Measurements from ENCODE around the gene CD160. TPM values are rescaled to one million over a fixed set of nuclear protein-coding genes. Genes with fewer than 3 reads are reported as not detected.
A peak's percentile ranks its signal among the peaks of the same experiment; 100 is the strongest.

The CD160 gene
- total and polyA plus RNA-seq, 8 donors, result 0.42 to 3.2 (median 2.6) TPM

GRCh38 chr1:145730467-145730866 lies 11.2 kb downstream of the CD160 start:
- Histone ChIP-seq H3K4me3 (no peak overlapping the region), H3K36me3 (no peaks in the 10 kb centered on the region), H3K9me3 (no peaks in the 10 kb centered on the region), H3K4me1 (no peaks in the 10 kb centered on the region), H3K27ac (no peak overlapping the region), H3K27me3 (no peaks in the 10 kb centered on the region)
- no peak for DNase-seq
- ATAC-seq, result no peak
- intact Hi-C loops (cut with DNase I), result no loop called here
- TF ChIP-seq CTCF (IDR thresholded peaks at IDR 0.05), result no peak

- H3K36me3 ChIP-seq, result no peaks in the 10 kb centered on the region
- DNase-seq, result no peak
Measured at GRCh38 chr1:145730900-145731299, 11.6 kb downstream of the CD160 start.

GRCh38 chr1:145736191-145736590 lies 16.9 kb downstream of the CD160 start:
- Histone ChIP-seq H3K4me3 (no peak overlapping the region), H3K4me1 (no peaks in the 10 kb centered on the region), H3K36me3 (peaks cover 0 to under 1% of the 10 kb centered on the region in 2 donors), H3K27ac (no peak overlapping the region), H3K9me3 (no peaks in the 10 kb centered on the region), H3K27me3 (no peaks in the 10 kb centered on the region)
- ATAC-seq, result no peak
- DNase-seq, result no peak
- intact Hi-C loops (cut with DNase I), result no loop called here
- no peak for TF ChIP-seq CTCF (IDR thresholded peaks at IDR 0.05)

More at GRCh38 chr1:145730900-145731299, 11.6 kb downstream of the CD160 start:
- Histone ChIP-seq H3K27ac (no peak overlapping the region), H3K9me3 (no peaks in the 10 kb centered on the region), H3K27me3 (no peaks in the 10 kb centered on the region), H3K4me1 (no peaks in the 10 kb centered on the region), H3K4me3 (no peak overlapping the region)
- TF ChIP-seq CTCF (IDR thresholded peaks at IDR 0.05), result no peak
- intact Hi-C loops (cut with DNase I), result no loop called here
- ATAC-seq, result no peak

GRCh38 chr1:145740269-145740668 lies 21.0 kb downstream of the CD160 start:
- intact Hi-C loops (cut with DNase I), result no loop called here
- Histone ChIP-seq H3K27ac (no peak overlapping the region), H3K36me3 (peaks cover 0 to 33% of the 10 kb centered on the region in 2 donors), H3K27me3 (no peaks in the 10 kb centered on the region), H3K9me3 (no peaks in the 10 kb centered on the region), H3K4me1 (no peaks in the 10 kb centered on the region), H3K4me3 (no peak overlapping the region)
- ATAC-seq (peak; percentile 93), DNase-seq (peak in 2 of 4 donors; percentile 20 to 42)
- no peak for TF ChIP-seq CTCF (IDR thresholded peaks at IDR 0.05)

GRCh38 chr1:145747398-145748247 lies 28.3 kb downstream of the CD160 start:
- peaks cover 0 to 84% of the 10 kb centered on the region in 2 donors for H3K36me3 ChIP-seq
- H3K4me1 ChIP-seq, result no peaks in the 10 kb centered on the region
- intact Hi-C loops (cut with DNase I), result no loop called here
- no peak for DNase-seq
- H3K9me3 ChIP-seq, result no peaks in the 10 kb centered on the region
- ATAC-seq, result no peak
- H3K27ac ChIP-seq, result peak overlapping the region in 1 of 2 donors; percentile 31
- no peak for TF ChIP-seq CTCF (IDR thresholded peaks at IDR 0.05)
- no peaks in the 10 kb centered on the region for H3K27me3 ChIP-seq
- H3K4me3 ChIP-seq, result no peak overlapping the region

Data from left lung (tissue), 10 donors.